ENCODE measurements around the gene FBH1.
"Not testable (repeated sequence)": the region's sequence is repeated elsewhere in the genome, so short reads cannot be mapped to it uniquely, and the experiment has no call there.

FBH1 gene

DNA sequence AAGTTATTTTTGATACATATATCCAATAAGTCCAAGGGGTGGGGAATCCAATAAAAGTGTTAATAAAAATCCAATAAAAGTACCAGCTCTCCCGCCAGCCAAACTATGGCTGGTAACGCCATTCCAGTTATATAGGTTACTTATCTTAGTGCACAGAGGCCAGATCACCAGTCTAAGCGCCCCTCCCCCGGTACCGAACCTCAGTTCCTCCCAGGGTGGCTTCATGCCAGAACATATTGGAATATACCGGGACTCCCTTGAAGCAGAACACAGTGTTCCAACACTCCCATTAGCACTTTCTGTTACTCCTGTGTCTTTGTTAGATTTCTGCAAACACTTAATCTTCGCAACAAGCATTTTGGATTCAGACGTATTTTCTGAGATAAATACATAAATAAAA, 7.5 kb downstream of the FBH1 start:
- DNase-seq (ENCODE audit: low read depth, low spot score), result no peak
- no peak overlapping the region for H3K4me3 ChIP-seq (ENCODE audit: low read length)

DNA sequence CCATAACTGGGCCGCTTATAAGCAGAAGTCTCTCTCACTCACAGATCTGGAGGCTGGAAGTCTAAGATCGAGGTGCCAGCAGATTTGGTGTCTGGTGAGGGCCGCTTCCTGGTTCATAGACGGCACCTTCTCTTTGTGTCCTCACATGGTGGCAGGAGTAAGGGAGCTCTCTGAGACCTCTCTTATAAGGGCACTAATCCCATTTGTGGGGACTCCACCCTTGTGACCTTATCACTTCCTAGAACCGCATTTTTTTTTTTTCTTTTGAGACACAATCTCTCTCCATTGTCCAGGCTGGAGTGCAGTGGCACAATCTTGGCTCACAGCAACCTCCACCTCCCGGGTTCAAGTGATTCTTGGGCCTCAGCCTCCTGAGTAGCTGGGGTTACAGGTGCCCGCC, 8.1 kb downstream of the FBH1 start:
- DNase-seq (ENCODE audit: low read depth, low spot score), result no peak
- no peak overlapping the region for H3K4me3 ChIP-seq (ENCODE audit: low read length)

DNA sequence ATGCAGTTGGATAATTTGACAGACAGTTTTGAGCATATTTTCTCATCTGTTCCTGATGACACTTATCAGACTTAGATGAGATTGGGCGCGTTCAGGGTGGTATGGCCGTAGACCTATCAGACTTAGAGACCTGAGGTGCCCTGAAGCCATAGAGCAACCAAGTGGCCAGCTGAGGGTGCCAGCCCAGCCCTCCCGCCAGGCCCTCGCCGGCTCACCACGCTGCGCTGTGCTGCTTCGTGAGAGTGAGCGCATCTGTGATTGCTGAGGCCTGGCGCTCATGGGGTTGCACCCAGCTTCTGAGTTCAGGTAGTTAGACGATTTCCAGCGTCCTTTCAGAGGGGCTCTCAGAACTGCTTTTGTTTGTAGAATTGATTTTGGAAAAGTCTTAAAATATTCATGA, 10.2 kb downstream of the FBH1 start:
- no peak for DNase-seq (ENCODE audit: low read depth, low spot score)
- no peak overlapping the region for H3K4me3 ChIP-seq (ENCODE audit: low read length)

DNA sequence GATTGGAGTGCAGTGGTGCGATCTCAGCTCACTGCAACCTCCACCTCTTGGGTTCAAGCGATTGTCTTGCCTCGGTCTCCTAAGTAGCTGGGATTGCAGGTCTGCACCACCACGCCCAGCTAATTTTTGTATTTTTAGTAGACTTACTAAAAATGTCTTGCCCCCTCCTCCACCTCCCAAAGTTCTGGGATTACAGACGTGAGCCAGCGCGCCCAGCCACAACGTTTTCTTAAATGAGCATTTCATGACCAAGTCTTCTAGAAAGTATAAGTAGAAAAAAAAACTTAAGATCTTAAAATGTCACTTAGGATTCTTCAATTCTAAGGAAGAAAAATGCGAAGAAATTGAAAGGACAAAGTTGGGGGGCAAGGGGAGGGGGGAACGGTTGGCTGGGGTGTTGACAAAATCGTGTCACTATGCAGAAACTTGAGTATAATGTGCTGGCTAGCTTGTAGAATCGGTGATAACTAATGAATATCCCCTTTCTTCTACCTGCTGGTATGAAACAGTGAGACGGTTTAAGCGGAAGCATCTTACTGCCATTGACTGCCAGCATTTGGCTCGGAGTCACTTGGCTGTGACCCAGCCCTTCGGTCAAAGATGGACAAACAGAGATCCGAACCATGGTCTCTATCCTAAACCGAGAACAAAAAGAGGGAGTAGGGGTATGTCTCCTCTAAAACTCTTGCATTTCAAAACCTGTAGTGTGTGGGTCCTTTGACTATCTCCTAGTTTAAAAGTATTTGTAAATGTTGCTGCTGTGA, 12.7 kb downstream of the FBH1 start:
- no peak overlapping the region for H3K4me3 ChIP-seq (ENCODE audit: low read length)
- DNase-seq (ENCODE audit: low read depth, low spot score), result no peak

DNA sequence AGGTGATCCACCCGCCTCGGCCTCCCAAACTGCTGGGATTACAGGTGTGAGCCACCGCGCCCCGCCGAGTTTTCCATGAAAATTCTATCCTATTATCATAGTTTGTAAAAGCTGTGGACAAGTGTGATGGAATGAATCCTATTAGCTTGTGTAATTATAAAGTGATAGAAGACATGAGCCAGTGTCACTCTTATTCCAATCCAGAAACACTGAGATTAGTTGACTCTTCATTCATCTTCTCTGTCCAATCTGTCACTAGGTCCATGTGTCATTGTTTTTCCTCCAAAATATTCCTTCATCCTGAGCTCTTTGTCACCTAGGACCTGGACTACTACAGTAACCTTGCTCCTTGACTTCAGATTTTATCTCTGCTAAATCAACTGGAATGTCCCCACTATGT, 13.5 kb downstream of the FBH1 start:
- no peak for DNase-seq (ENCODE audit: low read depth, low spot score)
- H3K4me3 ChIP-seq (ENCODE audit: low read length), result no peak overlapping the region

DNA sequence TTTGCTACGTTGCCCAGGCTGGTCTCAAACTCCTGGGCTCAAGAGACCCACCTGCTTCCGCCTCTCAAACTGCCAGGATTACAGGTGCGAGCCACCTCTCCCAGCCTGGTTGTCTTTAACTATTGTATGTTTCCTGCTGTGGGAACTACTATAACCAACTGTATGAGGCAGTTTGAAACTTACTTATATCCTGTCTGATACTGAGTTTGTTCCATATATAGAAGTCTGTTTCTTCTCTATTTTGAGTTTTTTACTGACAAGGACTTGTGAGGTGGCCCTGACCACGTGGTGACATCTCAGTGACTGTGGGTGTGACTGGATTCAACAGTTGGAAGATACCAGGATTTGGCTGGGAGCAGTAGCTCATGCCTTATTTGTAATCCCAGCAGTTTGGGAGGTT, 14.2 kb downstream of the FBH1 start:
- DNase-seq (ENCODE audit: low read depth, low spot score), result no peak
- H3K4me3 ChIP-seq (ENCODE audit: low read length), result no peak overlapping the region

DNA sequence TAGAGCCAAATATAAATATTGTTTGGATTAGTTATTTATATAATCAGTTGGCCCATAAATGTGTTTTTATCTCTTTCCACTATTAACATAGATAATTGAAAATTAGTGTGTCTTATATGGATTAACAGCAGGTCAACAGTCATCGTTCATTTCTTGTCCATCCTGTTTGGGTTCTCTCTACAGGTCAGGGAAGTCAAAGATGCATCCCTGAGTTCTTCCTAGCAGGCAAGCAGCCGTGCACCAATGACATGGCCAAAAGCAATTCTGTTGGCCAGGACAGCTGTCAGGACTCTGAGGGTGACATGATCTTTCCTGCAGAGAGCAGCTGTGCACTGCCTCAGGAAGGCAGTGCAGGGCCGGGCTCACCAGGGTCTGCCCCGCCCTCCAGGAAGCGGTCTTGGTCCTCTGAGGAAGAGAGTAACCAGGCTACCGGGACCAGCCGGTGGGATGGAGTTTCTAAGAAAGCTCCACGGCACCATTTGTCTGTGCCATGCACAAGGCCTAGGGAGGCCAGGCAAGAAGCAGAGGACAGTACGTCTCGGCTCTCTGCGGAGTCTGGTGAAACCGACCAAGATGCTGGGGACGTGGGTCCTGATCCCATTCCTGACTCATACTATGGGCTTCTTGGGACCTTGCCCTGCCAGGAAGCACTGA, 15.9 kb downstream of the FBH1 start:
- no peak for DNase-seq (ENCODE audit: low read depth, low spot score)
- H3K4me3 ChIP-seq (ENCODE audit: low read length), result no peak overlapping the region

DNA sequence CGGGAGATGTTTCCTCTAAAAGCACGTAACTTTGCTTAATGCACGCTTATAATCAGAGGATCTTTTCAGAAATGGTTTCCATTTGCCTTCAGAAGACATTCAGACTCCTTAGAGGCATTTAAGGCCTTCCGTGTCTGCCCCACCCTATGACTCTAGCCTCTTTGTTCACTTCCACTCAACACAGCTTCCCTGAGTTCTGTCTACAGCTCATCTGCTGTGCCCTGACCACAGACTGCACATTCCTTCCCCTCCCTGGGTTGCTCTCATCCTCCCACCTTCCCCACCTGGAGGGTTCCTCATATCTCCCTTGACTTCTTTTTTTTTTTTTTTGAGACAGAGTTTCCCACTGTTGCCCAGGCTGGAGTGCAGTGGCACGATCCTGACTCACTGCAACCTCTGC, 16.6 kb downstream of the FBH1 start:
- H3K4me3 ChIP-seq (ENCODE audit: low read length), result no peak overlapping the region
- no peak for DNase-seq (ENCODE audit: low read depth, low spot score)

DNA sequence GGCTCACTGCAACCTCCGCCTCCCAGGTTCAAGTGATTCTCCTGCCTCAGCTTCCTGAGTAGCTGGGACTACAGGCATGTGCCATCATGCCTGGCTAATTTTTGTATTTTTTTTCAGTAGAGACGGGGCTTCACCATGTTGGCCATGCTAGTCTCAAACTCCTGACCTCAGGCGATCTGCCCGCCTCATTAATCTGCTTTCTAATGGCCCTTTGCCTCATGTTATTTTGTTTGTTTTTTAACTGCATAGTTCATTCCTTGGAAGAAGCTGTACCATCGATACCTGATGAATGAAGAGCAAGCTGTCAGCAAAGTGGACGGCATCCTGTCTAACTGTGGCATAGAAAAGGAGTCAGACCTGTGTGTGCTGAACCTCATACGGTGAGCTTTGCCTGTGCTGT, 18.6 kb downstream of the FBH1 start:
- DNase-seq (ENCODE audit: low read depth, low spot score); H3K4me3 ChIP-seq (ENCODE audit: low read length): not testable (repeated sequence)

DNA sequence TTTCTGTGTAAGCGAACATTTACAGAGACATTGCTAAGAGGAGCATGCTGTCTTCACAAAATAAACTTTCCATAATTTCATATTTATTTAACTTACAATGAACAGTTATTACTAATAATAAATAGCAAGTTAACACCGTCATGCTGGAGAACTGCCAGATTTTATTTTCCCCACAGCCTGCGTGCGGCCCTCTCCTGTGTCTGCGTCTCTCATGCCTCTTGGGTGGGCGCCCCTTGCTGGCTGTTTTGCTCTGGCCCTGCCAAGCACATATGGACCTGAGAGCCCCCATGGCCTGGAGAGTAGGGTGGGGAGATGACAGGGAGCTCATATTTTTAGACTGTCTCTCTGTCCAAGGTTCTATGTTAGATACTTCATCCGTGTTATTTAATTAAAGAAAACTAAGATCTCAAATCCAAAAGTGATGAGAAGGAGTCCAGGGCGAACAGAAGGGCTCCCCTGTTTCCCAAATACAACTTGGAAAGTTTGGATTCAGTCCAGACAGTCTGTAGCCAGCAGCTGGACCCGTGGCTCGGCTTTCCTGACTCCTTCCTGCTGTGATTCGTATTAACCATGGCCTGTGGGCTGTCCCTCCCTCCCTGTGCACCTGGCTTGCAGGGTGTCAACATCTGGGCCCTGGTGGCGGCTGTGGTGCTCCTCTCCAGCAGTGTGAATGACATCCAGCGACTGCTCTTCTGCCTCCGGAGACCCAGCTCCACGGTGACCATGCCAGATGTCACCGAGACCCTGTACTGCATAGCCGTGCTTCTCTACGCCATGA, 20.5 kb downstream of the FBH1 start:
- H3K4me3 ChIP-seq (ENCODE audit: low read length), result no peak overlapping the region
- DNase-seq (ENCODE audit: low read depth, low spot score), result no peak

DNA sequence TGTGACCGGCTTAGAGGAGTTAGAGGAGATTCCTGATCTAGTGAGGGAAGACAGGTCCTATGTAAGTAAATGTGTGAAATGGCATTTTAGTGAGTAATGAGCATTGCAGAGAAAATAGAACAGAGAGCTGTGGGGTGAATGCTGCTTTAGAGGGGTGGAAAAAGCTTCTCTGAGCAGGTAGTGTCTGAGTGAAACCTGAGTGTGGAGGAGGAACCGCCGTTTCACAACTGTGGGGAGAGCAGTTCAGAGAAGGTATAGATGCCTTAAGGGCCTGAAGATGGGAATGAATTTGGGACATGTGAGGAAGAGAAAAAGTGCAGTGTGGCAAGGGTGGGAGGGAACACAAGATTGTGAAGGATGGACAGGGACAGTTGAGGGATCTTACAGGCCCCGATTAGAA, 21.6 kb downstream of the FBH1 start:
- DNase-seq (ENCODE audit: low read depth, low spot score), result no peak
- no peak overlapping the region for H3K4me3 ChIP-seq (ENCODE audit: low read length)

DNA sequence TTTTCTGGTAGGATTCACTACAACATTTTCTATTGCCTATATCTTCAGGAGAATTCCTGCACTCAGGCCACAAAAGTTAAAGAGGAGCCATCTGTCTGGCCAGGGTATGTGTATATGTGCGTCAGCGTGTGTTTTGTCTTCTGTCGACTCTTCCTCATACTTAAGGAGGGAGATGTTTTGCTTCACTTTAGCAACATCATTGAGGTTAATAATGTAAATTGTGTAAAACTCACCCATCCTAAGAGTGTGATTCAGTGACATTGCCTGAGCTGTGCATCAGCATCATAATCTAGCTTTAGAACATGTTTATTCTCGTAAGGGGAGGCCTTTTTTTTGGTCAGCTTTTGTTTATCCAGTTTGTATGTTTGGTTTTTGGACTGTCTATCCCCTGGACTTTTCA, 23.7 kb downstream of the FBH1 start:
- DNase-seq (ENCODE audit: low read depth, low spot score), result no peak
- no peak overlapping the region for H3K4me3 ChIP-seq (ENCODE audit: low read length)

DNA sequence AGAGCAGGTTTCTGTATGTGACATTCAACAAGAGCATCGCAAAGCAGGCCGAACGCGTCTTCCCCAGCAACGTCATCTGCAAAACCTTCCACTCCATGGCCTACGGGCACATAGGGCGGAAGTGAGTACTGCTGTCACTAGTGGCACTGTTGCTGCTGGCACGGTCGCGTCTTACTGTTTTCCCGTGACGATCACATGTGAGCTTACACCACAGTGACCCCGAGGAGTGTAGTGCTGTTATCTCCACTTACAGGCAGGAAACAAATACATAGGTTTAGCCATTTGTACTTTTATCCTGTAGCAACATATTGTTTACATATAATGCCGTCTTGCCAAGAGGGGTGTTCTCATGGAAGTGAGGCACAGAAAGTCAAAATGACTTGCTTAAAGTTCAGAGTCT, 25.4 kb downstream of the FBH1 start:
- H3K4me3 ChIP-seq (ENCODE audit: low read length), result no peak overlapping the region
- no peak for DNase-seq (ENCODE audit: low read depth, low spot score)

DNA sequence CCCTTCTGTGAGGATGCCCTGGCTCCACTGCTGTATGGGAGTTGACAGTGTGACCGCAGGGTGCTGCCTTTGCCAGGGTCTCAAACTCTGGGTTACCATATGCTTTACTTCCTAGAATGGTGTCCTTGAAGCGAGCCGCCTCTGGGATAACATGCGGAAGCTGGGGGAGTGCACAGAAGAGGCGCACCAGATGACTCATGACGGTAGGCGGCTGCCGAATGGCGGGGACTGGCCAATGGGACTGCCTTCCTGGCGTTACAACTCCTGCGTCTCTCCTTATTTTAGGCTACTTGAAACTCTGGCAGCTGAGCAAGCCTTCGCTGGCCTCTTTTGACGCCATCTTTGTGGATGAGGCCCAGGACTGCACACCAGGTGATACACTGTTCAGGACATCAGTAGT, 27.3 kb downstream of the FBH1 start:
- no peak for DNase-seq (ENCODE audit: low read depth, low spot score)

DNA sequence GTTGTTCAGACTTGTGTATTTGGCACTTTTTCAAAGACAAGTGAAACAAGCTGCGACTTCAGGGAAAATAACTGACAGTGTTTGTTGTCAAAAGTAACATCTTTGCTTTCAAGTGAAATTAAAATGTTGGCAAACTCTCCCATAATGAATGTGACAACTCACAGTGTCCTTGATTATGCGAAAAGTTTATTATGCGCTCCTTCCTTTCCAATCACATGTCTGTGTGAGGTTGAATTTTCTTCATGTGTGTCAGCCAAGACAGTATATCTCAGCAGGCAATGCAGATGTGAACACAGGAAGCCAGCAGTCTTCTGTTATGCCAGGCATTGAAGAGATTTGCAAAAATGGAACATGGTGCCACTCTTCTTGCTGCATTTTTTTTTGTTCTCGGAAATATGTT, 28.7 kb downstream of the FBH1 start:
- no peak overlapping the region for H3K4me3 ChIP-seq (ENCODE audit: low read length)
- no peak for DNase-seq (ENCODE audit: low read depth, low spot score)

More for the DNA sequence above, 27.3 kb downstream of the FBH1 start:
- H3K4me3 ChIP-seq (ENCODE audit: low read length), result no peak overlapping the region

DNA sequence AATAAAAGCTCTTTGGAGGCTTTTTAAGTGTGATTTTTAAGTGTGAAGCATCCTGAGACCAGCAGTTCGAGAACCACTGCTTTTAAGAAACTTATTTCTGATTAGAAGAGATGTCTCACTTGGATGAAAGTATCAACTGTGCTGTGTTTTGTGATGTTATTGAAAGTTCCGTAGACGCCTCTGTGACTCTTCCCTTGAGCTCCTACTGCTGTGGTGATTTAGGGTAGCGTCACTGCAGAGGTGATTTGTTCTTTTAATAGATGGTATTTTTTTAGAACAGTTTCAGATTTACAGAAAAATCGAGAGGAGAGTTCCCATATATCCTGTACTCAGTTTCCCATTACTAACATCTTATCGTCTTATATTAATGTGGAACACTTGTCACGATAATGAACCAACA, 29.5 kb downstream of the FBH1 start:
- H3K4me3 ChIP-seq (ENCODE audit: low read length), result no peak overlapping the region
- DNase-seq (ENCODE audit: low read depth, low spot score), result no peak

DNA sequence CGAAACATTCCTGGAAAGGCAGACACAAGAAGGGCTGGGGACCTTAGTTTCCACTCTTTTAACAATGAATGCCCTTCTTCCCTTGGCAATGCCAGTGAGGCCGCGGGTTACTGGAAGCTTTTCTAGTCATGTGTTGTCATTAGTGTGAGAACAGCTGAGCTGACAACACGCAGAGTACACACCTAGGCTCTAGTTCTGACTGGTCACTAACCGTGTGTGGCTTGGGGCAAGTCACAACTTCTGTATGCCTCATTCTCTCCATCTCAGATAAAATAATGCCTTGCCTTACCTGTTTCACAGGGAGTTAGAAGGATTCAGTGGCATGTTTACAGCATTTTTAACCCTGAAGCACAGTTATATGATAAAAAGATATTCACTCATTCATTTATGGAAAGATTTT, 31.7 kb downstream of the FBH1 start:
- no peak overlapping the region for H3K4me3 ChIP-seq (ENCODE audit: low read length)
- DNase-seq (ENCODE audit: low read depth, low spot score), result no peak

DNA sequence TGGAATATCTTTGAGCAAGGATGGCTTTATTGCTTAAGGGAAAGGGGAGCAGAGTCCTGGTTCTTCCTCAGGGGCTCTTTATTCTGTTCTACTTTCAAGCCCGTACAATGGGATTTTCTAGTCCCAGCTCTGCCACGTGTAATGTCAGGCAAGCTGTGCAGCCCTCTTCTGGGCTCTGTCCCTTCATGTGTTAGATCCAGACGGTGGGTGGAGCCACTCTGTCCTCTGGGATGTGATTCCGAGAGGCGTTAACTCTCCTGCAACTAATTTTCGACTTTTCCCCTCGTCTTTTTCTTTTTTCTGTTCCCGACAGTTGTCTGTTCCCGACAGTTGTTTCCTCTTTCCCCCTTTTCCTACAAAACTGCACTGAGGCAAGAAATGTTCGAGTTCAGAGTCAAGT, 34.8 kb downstream of the FBH1 start:
- H3K4me3 ChIP-seq (ENCODE audit: low read length), result no peak overlapping the region
- no peak for DNase-seq (ENCODE audit: low read depth, low spot score)

DNA sequence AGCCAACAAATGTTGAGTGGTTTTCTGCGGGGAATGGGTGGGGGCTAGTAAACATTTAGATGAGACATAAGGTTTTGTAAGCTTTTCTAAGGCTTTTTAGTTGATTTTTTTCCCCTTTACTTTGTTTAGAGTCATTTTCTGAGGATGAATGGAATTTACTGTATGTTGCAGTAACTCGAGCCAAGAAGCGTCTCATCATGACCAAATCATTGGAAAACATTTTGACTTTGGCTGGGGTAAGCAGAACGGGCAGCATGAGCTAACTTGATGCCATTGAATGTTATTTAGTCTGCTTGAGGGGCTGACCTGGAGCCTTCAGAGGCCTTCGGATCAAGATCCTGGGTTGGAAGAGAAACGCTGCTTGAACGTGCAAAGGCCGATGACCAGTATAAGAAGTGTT, 37.3 kb downstream of the FBH1 start:
- no peak overlapping the region for H3K4me3 ChIP-seq (ENCODE audit: low read length)
- no peak for DNase-seq (ENCODE audit: low read depth, low spot score)

DNA sequence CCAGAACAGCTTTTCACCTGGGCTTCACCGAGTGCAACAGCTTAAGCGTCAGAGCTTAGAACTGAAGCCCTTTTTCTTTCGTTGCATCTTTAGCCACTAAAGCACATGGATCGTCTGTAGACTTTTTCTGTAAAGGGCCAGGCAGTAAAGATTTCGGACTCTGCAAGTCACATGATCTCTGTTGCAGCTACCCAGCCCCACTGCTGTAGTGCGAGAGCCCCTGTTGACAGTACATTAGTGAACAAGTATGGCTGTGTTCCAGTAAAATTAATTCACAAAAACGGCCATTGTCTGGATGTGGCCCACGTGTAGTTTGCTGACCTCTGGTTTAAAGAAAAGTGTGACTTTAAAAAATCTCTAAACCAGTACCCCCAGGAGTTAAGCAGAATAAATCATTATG, 39.4 kb downstream of the FBH1 start:
- no peak overlapping the region for H3K4me3 ChIP-seq (ENCODE audit: low read length)
- DNase-seq (ENCODE audit: low read depth, low spot score), result no peak

Measured in Jurkat, Clone E6-1 (cell line).